Neural progenitor cell (in vitro differentiated cells): Measurements from ENCODE around the gene SERPINF2.

ENCODE experiments used
- CTCF ChIP-seq: fragments of 200-600 bp; sonication (generic); IDR thresholded peaks from 2 replicates; pipeline ENCODE4 v1.5.1; 2017; ENCODE audit warnings: antibody characterized with exemption, mild to moderate bottlenecking
- EZH2phosphoT487 ChIP-seq: fragments of 200-600 bp; sonication (generic); IDR thresholded peaks from 2 replicates; pipeline ENCODE4 v1.6.1; 2017; ENCODE audit warnings: antibody characterized with exemption

- TF ChIP-seq CTCF (no peak), EZH2phosphoT487 (no peak)
Observed at GRCh38 chr17:1802429-1802828, 59.8 kb downstream of the SERPINF2 start.
